Urothelium cell line (cell line): ENCODE measurements around the gene INHBA.

Experiments
- DNase-seq: peaks from one replicate; pipeline ENCODE4 v3.0.0; 2011; ENCODE audit warnings: low spot score, mixed read lengths
- FAIRE-seq: peaks from 2 replicates; lab custom pipeline; 2011; peaks lifted over from hg19 to GRCh38; lab: Jason Lieb, UNC

Gene INHBA

DNA sequence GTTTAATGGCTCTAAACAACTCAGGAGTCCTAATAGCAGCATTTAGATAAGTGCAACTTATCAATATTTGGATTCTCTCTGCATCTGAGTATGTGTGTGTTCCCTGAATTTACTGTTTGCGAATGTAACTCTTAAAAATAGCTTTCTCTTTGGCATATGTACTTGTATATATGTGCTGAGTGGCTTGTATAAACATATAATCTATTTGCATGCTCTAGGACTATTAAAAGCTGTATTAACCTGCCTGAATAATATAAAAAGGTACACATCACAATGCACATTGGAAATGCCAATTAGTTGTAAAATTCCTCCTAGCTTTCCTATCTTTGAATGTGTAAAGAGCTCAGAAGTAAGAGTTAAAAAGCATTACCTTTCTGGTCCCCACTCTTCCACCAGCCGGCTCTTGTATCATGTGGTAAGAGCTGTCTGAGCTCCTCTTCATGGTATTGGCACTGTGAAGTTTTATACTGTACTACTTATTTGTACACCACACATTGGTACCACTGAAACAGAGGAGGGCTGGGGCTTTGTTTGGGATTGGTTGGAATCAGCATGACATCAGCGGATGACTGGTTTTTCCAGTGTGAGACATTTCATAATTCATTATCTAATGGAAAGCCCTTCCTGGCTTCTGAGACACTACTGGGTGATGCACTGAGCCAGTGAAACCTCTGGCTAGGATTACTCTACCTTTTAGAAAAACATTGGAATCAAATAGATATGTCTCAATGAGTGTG is at the start of gene INHBA:
Gene INHBA (minus strand): TSS at position 456 of the 737 bp plus-strand sequence. CDS start 2,716 bp downstream, outside the sequence.
- DNase-seq: peak; percentile 68
- FAIRE-seq: no peak

DNA sequence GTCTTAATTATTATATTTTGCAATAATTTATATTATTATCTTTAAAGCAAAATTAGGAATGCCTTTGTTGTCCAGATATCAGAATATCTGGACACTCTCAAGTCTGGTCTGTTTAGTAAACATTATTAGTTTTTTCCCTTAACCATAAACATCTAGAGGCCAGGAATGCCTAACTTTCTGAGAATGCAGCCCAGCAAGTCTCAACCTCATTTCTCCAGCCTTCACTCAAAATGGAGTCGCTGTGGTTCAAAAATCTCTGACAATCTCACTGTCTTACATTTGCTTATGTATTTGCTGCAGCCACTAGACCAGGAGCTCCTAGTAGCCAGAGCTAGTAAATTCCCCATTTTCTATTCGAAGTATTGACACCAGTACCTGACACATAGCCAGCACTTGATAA is 49.7 kb upstream of the INHBA start:
- FAIRE-seq (no peak), DNase-seq (no peak)

- FAIRE-seq: peak; percentile 90
These were observed 48.0 kb upstream of the INHBA start for GRCh38 chr7:41750661-41751540.

DNA sequence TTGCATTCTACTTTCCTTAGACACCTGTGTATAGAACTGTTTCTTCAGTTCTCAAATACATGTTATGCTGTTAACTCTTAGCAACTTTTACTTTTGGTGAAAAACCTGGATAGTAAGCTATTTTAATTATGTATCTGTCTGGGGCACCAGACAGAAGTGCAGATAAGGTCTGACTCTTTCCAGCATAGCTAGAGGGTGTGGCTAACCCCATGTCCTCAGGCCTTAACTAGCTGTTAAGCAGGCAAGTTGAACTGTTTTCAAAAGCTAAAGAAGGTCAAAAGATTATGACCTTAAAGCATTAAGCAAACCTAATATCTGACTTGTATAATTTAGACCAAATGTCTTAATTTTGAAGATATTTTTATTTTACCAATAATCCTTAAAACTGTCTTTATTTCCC is 45.1 kb upstream of the INHBA start:
- no peak for DNase-seq
- no peak for FAIRE-seq

More at GRCh38 chr7:41750661-41751540, 48.0 kb upstream of the INHBA start:
- DNase-seq: no peak

GRCh38 chr7:41745451-41745850 is 42.6 kb upstream of the INHBA start:
- no peak for DNase-seq
- FAIRE-seq: no peak

DNA sequence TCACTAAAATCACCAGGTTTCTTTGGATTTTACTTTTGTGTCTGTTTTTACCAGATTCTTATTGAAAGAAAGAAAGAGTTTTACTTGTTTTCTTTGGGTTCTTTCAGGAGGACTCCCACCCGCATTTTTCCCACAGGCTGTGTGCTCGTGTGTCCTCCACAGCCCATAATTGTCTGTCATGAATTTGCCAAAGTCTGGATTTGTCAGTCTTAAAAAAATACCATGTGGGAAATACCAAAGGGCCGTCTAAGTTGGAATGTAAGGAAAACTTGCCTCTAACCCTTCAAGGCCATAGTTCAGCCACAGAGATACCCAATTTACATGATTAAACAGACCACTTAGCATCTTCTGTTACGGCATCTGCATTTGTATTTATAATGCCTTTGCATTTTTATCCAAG is 41.3 kb upstream of the INHBA start:
- DNase-seq: no peak
- FAIRE-seq: no peak

DNA sequence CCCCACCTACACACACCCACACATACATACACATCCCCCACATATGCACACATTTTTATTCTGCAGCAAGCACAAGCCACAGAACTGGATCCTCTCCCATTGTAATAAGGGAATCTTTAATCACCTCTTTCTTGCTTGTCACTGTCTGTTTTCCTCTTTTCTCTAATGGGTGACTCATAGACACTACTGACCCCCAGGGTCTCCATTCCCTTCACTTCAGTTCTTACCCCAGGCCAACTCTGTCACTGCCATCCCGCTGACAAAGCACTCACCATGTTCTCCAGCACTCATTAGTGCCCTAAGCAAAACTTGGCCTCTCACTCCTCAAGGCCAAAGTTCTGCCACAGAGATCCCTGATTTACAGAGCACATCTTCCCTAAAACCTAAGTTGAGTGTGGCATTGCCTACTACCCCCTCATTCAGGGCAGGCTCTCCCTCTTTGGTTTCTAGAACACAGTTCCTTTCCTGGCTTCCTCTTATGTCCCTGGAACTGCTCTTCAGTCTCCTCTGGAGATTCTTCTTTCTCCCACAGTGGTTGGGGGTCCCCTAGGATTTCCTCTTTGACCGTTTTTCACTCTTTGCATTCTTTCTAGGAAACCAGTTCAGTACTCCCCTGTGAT is 39.6 kb upstream of the INHBA start:
- no peak for DNase-seq
- FAIRE-seq: no peak

DNA sequence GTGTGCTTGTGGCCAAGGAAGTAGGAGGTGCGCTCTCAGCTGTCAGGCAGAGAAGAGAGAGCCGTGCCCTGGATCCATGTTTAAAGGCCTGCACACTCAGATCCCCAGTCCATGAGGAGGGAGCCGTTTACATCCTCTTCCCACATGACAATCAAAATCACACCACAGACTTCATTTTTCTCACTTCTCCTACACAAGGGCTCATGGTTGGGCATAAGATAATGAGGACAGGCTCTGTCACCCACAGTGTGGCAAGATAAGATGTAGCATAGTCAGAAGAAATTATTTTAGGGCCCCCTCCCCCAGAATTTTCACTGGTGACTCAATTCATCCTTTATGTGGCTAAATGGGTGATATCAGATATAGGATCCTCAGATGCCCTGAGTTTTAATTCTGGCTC is 35.9 kb upstream of the INHBA start:
- FAIRE-seq (no peak), DNase-seq (no peak)

DNA sequence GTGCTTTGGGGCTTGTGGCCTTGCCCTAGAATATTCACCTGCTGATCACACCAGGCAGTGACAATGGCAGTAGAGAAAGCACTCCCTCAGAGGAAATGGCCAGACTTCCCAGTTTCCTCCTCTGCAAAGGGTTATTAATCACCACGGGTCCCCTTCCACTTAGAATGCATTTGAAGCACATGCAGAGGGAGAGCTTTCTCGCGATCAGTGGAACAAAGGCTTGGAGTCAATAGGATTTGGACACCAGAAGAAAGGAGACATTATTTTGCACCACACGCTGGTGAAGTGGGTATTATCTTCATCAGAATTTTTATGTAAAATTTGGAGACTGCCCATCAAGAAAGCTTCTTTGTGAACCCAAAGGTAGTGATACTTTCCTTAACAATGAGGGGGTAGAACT is 35.4 kb upstream of the INHBA start:
- FAIRE-seq: no peak
- no peak for DNase-seq

DNA sequence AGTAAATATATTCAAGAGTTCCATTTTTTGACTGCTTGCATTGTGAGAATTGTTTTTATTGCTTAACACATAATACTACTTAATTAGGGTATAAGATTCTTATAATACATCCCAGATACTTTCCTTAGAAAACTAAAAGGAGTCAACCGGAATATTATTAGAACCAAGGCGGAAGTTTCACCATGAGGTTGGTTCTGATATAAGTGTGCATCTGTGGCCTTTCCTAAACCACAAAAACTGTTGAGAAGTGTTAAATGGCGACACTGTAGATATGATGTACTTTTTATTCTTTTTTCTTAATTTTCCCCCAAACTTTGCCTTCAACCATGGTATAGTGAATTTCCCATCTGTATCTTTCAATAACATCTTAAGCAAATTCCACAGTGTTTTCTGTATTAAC is 32.3 kb upstream of the INHBA start:
- DNase-seq (no peak), FAIRE-seq (no peak)

GRCh38 chr7:41732843-41733306 is 30.0 kb upstream of the INHBA start:
- peak; percentile 35 for DNase-seq
- FAIRE-seq: peak; percentile 73

GRCh38 chr7:41732436-41732785 is 29.5 kb upstream of the INHBA start:
- FAIRE-seq (no peak), DNase-seq (no peak)

GRCh38 chr7:41731493-41732435 is 28.9 kb upstream of the INHBA start:
- DNase-seq: no peak
- no peak for FAIRE-seq

DNA sequence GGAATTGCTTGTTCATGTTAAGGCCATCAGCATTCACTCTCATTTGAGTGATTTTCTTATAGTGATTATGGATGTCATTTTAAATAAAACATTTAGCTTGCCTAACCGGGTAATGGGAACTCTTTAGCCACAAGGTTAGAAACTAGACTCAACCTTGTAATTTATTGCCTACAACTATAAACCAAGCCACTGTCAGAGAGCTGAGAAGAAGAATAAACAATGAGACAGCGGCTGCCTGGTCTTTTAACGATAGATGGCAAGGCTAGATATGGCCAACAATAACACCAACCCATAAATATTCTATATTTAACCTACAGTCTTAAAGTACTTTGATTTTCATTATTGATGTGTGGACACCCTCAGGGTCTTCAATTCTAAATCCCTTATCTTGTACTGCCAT is 27.8 kb upstream of the INHBA start:
- FAIRE-seq (no peak), DNase-seq (no peak)

DNA sequence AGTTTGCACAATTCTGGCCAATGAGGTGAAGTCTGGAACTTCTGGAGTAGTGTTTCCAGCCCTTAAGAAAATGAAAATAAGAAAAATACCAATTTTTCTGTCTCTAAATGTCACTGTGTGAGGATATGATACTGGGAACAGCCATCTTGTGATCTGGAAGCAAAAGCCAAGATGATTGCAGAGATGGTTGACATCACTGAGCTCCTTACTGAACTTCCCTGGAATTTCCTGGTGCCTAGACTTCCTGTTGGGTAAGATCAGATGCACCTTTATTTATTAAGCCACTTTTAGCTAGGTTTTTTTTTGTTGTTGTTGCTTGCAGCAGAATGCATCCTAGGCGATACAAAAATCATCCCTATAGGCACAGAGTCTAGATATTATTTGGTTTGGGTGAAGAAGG is 27.3 kb upstream of the INHBA start:
- no peak for FAIRE-seq
- DNase-seq: no peak

DNA sequence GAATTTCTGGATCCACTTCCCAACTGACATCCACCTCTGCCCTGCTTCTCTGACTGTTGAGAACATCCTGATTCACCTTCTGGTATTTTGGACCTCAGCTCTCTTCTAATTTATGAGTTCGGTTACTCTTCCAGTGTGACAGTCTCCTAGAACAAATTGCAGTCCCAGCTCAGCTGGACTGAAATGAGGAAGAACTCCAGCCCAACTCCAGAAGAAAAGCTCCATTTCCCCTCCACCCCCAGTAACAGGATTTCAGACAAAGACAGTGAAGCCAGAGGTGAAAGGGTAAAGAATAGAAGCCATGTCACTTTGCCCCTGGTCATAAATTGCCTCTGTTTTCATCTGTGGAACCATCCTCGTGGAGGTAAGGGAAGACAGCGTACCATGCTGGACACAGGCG is 26.2 kb upstream of the INHBA start:
- FAIRE-seq: no peak

GRCh38 chr7:41725013-41725412 is 22.1 kb upstream of the INHBA start:
- no peak for DNase-seq
- FAIRE-seq: no peak

More for the DNA sequence above, 26.2 kb upstream of the INHBA start:
- DNase-seq: no peak

DNA sequence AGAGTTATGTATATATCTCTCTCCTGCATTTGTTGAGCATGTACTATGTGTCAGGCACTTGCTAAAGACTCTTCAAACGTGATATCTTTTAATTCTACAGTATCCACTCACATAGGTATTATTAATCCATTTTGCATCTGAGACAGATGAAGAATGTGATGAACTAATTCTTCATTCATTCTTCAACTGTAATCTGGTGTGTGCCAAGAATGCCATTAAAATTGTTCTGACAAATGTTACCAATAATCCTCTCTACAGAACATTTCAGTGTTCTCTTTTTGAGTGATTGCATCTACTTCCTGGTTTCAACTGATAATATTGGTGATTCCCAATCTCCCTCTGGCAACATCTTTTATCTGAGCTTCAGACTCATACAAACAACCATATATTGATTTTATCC is 18.0 kb upstream of the INHBA start:
- no peak for FAIRE-seq
- no peak for DNase-seq

- DNase-seq (no peak), FAIRE-seq (no peak)
These were observed 17.2 kb upstream of the INHBA start for GRCh38 chr7:41720046-41720445.

GRCh38 chr7:41716691-41717090 is 13.8 kb upstream of the INHBA start:
- FAIRE-seq (no peak), DNase-seq (no peak)
